Measurements from ENCODE around the gene PLCXD1.
"Not testable (repeated sequence)": the region's sequence is repeated elsewhere in the genome, so short reads cannot be mapped to it uniquely, and the experiment has no call there.

Gene PLCXD1

DNA sequence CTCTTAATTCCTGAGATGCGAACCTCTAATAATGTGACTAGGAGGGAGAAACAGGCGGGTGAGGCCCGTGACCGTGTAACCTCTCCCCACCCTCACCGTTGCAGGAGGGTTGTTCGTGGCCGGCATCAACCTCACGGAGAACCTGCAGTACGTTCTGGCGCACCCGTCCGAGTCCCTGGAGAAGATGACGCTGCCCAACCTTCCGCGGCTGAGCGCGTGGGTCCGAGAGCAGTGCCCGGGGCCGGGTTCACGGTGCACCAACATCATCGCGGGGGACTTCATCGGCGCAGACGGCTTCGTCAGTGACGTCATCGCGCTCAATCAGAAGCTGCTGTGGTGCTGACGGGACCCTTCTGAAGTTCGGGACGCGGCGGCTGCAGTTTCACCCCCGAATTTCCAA, 17.8 kb downstream of the PLCXD1 start:
- WGBS, 2 experiments (ENCODE audit: insufficient coverage in 2 of 2) = 96 to 97% methylated on average over 29 to 36 of the region's 36 CpGs
- no peaks in the 10 kb centered on the region for H3K4me1 ChIP-seq (ENCODE audit: control insufficient read depth, insufficient read depth, low read length, poor library complexity, severe bottlenecking)

DNA sequence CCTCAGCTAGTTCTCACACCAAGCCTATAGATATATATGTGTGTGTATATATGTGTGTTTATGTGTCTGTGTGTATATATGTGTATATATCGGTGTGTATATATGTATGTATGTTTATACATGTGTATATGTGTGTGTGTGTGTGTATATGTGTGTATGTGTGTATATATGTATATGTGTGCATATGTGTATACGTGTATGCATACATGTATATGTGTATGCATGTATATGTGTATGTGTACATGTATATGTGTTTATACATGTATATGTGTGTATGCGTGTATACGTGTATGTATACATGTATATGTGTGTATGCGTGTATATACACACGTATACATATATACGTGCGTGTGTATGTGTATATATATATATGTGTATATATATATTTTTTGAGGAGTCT, 19.2 kb downstream of the PLCXD1 start:
- no peak overlapping the region for H3K27ac ChIP-seq (ENCODE audit: low read depth, low read length, severe bottlenecking)
- no peak overlapping the region for H3K4me3 ChIP-seq (ENCODE audit: extremely low read depth, insufficient read depth, low read length, poor library complexity, severe bottlenecking)
- H3K36me3 ChIP-seq (ENCODE audit: control insufficient read depth, insufficient read depth, low read length) = peaks cover 63% of the 10 kb centered on the region
- H3K4me1 ChIP-seq (ENCODE audit: control insufficient read depth, insufficient read depth, low read length, poor library complexity, severe bottlenecking) = no peaks in the 10 kb centered on the region
- no peaks in the 10 kb centered on the region for H3K9me3 ChIP-seq (ENCODE audit: control insufficient read depth, low read length)
- WGBS, 2 experiments (ENCODE audit: insufficient coverage in 2 of 2) = 92 to 95% methylated on average over 3 of the region's 8 CpGs

More for the DNA sequence above, 17.8 kb downstream of the PLCXD1 start:
- Histone ChIP-seq H3K27ac (ENCODE audit: low read depth, low read length, severe bottlenecking) (no peak overlapping the region), H3K4me3 (ENCODE audit: extremely low read depth, insufficient read depth, low read length, poor library complexity, severe bottlenecking) (no peak overlapping the region), H3K9me3 (ENCODE audit: control insufficient read depth, low read length) (no peaks in the 10 kb centered on the region), H3K36me3 (ENCODE audit: control insufficient read depth, insufficient read depth, low read length) (peaks cover 65% of the 10 kb centered on the region)

DNA sequence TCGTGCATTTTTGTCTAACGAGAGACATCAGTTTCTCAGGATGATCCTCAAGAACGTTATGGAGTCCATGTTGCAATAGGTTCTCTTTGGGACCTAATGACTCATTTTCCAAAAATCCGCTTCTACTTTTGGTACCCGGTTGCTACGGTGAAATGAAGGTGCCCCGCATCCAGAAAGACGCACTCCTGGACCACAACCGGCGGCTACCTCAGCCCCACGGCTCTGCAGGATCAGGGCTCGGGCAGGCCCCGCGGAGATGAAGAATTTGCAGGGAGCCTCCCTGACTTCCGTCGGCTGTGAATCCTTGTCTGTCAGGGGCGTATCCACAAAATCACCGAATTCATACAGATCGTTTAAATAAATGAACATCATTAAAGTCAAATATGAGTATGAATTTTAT, 21.8 kb downstream of the PLCXD1 start:
- peaks cover 76% of the 10 kb centered on the region for H3K36me3 ChIP-seq (ENCODE audit: control insufficient read depth, insufficient read depth, low read length)
- no peaks in the 10 kb centered on the region for H3K9me3 ChIP-seq (ENCODE audit: control insufficient read depth, low read length)
- no peak overlapping the region for H3K27ac ChIP-seq (ENCODE audit: low read depth, low read length, severe bottlenecking)
- H3K4me1 ChIP-seq (ENCODE audit: control insufficient read depth, insufficient read depth, low read length, poor library complexity, severe bottlenecking) = no peaks in the 10 kb centered on the region
- WGBS, 2 experiments (ENCODE audit: insufficient coverage in 2 of 2) = 97 to 98% methylated on average over 14 of the region's 19 CpGs
- no peak overlapping the region for H3K4me3 ChIP-seq (ENCODE audit: extremely low read depth, insufficient read depth, low read length, poor library complexity, severe bottlenecking)

DNA sequence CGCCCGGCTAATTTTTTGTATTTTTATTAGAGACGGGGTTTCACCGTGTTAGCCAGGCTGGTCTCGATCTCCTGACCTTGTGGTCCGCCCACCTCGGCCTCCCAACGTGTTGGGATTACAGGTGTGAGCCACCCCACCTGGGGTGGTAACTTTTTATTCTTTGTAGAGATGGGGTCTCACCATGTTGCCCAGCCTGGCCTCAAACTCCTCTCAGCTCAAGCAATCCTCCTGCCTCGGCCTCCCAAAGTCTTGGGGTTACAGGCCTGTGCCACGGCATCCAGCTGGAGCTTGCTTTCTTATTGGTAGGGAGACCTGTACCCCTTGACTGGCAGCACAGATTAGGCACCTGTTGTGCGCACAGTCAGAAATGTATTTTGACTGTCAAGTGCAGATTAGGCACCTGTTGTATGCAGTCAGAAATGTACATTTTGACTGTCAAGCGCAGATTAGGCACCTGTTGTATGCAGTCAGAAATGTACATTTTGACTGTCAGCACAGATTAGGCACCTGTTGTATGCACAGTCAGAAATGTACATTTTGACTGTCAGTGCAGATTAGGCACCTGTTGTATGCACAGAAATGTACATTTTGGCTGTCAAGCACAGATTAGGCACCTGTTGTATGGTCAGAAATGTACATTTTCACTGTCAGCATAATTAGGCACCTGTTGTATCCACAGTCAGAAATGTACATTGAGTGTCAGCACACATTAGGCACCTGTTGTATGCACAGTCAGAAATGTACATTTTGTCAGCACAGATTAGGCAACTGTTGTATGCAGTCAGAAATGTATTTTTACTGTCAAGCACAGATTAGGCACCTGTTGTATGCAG, 24.8 kb downstream of the PLCXD1 start:
- WGBS, 2 experiments (ENCODE audit: insufficient coverage in 2 of 2) = 95 to 97% methylated on average over 12 of the region's 12 CpGs
- not testable (repeated sequence) for H3K4me3 ChIP-seq (ENCODE audit: extremely low read depth, insufficient read depth, low read length, poor library complexity, severe bottlenecking); H3K27ac ChIP-seq (ENCODE audit: low read depth, low read length, severe bottlenecking); H3K9me3 ChIP-seq (ENCODE audit: control insufficient read depth, low read length); H3K4me1 ChIP-seq (ENCODE audit: control insufficient read depth, insufficient read depth, low read length, poor library complexity, severe bottlenecking)
- peaks cover 75% of the 10 kb centered on the region for H3K36me3 ChIP-seq (ENCODE audit: control insufficient read depth, insufficient read depth, low read length)

DNA sequence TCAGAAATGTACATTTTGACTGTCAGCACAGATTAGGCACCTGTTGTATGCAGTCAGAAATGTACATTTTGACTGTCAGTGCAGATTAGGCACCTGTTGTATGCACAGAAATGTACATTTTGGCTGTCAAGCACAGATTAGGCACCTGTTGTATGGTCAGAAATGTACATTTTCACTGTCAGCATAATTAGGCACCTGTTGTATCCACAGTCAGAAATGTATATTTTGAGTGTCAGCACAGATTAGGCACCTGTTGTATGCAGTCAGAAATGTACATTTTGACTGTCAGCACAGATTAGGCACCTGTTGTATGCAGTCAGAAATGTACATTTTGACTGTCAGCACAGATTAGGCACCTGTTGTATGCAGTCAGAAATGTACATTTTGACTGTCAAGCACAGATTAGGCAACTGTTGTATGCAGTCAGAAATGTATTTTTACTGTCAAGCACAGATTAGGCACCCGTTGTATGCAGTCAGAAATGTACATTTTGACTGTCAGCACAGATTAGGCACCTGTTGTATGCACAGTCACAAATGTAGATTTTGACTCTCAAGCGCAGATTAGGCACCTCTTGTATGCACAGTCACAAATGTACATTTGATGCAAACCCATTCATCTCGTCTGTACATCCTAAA, 25.6 kb downstream of the PLCXD1 start:
- WGBS, 2 experiments (ENCODE audit: insufficient coverage in 2 of 2) = 94 to 100% methylated on average over 3 of the region's 3 CpGs
- H3K36me3 ChIP-seq (ENCODE audit: control insufficient read depth, insufficient read depth, low read length) = peaks cover 77% of the 10 kb centered on the region
- H3K9me3 ChIP-seq (ENCODE audit: control insufficient read depth, low read length) = not testable (repeated sequence)

DNA sequence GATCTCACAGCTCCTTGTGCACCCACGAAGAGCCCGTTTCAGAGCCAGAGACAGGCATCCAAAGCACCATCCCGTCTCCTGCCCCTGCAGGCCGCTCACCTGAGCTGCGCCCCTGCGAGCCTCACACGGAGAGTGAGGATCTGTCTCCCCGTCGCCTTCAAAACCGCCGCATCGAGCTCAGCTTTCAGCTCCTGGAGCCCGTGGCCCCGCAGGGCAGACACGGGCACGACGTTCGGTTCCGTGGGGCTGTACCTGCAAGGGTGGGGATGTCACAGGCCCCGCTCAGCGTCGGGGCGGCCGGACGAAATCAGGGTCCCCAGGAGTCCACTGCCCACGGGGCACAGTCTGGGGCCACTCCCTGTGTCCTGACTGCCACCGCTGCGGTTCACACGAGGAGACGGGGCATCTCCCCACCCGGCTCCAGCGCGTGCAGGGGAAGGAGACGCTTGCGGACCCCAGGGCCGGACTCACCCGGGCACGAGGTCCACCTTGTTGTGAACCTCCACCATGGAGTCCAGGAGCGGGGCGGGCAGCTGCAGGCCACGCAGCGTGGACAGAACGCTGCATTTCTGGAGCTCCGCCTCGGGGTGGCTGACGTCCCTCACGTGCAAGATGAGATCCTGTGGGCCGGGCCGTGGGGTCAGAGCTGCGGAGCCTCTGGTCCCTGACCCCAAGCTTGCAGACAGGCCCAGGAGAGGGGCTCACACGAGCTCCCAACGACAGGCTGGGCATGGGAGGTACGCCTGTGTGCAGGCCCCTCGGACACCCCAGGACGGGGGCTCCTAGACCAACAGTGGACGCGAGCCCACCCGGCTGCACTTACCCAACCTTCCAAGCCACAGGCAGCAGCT, 26.3 kb downstream of the PLCXD1 start:
- no peak overlapping the region for H3K27ac ChIP-seq (ENCODE audit: low read depth, low read length, severe bottlenecking)
- H3K9me3 ChIP-seq (ENCODE audit: control insufficient read depth, low read length) = no peaks in the 10 kb centered on the region
- WGBS, 2 experiments (ENCODE audit: insufficient coverage in 2 of 2) = 97% methylated on average over 56 to 57 of the region's 58 CpGs
- H3K4me1 ChIP-seq (ENCODE audit: control insufficient read depth, insufficient read depth, low read length, poor library complexity, severe bottlenecking) = no peaks in the 10 kb centered on the region
- peaks cover 77% of the 10 kb centered on the region for H3K36me3 ChIP-seq (ENCODE audit: control insufficient read depth, insufficient read depth, low read length)
- H3K4me3 ChIP-seq (ENCODE audit: extremely low read depth, insufficient read depth, low read length, poor library complexity, severe bottlenecking) = no peak overlapping the region

More for the DNA sequence above, 25.6 kb downstream of the PLCXD1 start:
- H3K27ac ChIP-seq (ENCODE audit: low read depth, low read length, severe bottlenecking); H3K4me3 ChIP-seq (ENCODE audit: extremely low read depth, insufficient read depth, low read length, poor library complexity, severe bottlenecking); H3K4me1 ChIP-seq (ENCODE audit: control insufficient read depth, insufficient read depth, low read length, poor library complexity, severe bottlenecking): not testable (repeated sequence)

DNA sequence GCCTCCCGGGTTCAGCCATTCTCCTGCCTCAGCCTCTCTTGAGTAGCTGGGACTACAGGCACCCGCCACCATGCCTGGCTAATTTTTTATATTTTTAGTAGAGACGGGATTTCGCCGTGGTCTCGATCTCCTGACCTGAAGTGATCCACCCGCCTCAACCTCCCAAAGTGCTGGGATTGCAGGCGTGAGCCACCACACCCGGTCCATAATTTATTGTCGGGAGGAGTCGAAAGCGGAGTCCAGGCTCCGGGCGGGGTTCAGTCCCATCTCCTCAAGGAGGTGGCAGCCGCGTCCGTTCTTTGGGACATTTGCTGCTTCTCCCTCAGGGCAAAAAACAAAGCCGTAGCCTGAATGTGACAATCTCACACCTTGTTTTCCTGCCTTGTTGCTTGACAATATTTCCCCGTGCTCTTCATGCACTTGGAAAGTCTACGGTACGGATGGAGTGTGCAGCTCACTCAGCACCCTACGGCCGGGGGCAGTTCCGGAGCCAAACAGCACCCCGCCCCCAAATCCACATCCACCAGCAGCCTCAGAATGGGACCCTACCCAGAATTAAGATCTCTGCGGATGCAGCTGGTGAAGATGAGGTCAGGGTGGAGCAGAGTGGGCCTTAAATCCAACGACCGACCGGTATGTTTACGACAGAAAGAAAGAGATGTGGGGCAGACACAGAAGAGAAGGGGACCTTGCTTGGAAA, 27.8 kb downstream of the PLCXD1 start:
- H3K27ac ChIP-seq (ENCODE audit: low read depth, low read length, severe bottlenecking) = no peak overlapping the region
- no peak overlapping the region for H3K4me3 ChIP-seq (ENCODE audit: extremely low read depth, insufficient read depth, low read length, poor library complexity, severe bottlenecking)
- H3K36me3 ChIP-seq (ENCODE audit: control insufficient read depth, insufficient read depth, low read length) = peaks cover 81% of the 10 kb centered on the region
- no peaks in the 10 kb centered on the region for H3K4me1 ChIP-seq (ENCODE audit: control insufficient read depth, insufficient read depth, low read length, poor library complexity, severe bottlenecking)
- H3K9me3 ChIP-seq (ENCODE audit: control insufficient read depth, low read length) = no peaks in the 10 kb centered on the region
- WGBS, 2 experiments (ENCODE audit: insufficient coverage in 2 of 2) = 96 to 98% methylated on average over 25 to 27 of the region's 30 CpGs

DNA sequence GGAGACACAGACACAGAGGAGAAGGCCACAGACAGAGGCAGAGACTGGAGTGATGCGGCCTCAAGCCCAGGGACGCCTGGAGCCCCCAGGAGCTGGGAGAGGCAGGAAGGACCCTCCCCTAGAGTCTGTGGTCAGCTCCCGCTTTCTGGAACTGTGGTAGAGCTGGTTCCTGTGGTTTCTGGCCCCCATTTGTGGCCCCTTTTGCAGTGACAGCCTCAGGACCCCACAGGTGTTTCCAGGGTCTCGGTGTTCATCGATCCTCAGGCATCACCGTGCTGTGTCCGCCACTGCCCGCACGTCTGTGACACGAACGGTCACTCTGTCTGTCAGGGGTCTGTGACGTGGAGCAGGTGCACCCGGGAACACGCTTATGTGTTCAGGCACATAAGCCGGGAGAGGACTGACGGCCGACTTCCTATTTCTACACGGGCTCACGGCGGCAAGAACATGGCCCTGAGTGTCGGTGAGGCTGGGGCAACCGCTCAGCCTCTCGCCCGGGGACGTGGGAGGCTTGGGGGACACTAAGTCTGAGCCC, 29.5 kb downstream of the PLCXD1 start:
- Histone ChIP-seq H3K27ac (ENCODE audit: low read depth, low read length, severe bottlenecking) (no peak overlapping the region), H3K36me3 (ENCODE audit: control insufficient read depth, insufficient read depth, low read length) (peaks cover 82% of the 10 kb centered on the region), H3K4me1 (ENCODE audit: control insufficient read depth, insufficient read depth, low read length, poor library complexity, severe bottlenecking) (no peaks in the 10 kb centered on the region), H3K4me3 (ENCODE audit: extremely low read depth, insufficient read depth, low read length, poor library complexity, severe bottlenecking) (no peak overlapping the region), H3K9me3 (ENCODE audit: control insufficient read depth, low read length) (no peaks in the 10 kb centered on the region)
- 92% methylated on average over 22 to 25 of the region's 25 CpGs for WGBS, 2 experiments (ENCODE audit: insufficient coverage in 2 of 2)

DNA sequence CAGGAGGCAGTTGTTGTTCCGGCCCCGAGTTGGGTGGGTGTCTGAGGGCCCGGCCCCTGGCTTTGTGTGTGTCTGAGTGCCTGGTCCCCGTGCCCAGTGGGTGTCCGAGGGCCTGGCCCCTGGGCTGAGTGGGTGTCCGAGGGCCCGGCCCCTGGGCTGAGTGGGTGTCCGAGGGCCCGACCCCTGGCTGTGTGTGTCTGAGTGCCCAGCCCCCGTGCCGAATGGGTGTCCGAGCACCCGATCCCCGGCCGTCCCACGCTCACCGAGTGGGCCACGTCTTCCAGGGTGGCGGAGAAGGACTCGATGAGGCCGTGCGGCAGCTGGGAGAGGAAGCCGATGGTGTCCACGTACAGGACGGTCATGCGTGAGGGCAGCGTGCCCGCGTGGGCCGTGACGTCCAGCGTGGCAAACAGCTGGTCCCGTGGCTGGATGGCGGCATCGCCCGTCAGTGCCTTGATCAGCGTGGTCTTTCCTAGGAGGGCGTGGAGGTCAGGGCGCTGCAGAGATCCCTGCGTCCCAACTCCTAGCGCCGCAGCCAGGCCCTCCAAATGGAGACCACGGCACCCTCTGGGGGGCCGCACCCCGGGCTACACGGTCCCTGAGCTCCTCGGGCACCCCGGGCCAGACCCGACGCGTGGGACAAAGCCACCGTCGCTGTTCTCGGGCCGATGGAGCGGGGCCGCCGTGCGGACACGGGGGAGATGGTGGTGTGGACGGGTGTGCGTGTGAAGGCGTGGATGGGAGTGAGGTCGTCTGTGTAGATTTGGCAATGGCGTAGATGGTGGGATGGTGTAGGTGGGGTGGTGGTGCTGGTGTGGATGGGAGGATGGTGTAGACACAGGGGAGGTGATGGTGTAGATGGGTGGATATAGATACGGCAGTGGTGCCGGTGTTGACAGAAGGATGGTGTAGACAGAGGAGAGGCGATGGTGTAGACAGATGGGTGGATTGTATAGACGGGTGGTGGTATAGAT, 30.3 kb downstream of the PLCXD1 start:
- WGBS, 2 experiments (ENCODE audit: insufficient coverage in 2 of 2) = 96% methylated on average over 52 to 63 of the region's 69 CpGs
- no peak overlapping the region for H3K4me3 ChIP-seq (ENCODE audit: extremely low read depth, insufficient read depth, low read length, poor library complexity, severe bottlenecking)
- H3K27ac ChIP-seq (ENCODE audit: low read depth, low read length, severe bottlenecking) = no peak overlapping the region
- H3K36me3 ChIP-seq (ENCODE audit: control insufficient read depth, insufficient read depth, low read length) = peaks cover 80% of the 10 kb centered on the region
- no peaks in the 10 kb centered on the region for H3K9me3 ChIP-seq (ENCODE audit: control insufficient read depth, low read length)
- H3K4me1 ChIP-seq (ENCODE audit: control insufficient read depth, insufficient read depth, low read length, poor library complexity, severe bottlenecking) = no peaks in the 10 kb centered on the region
